RWPE1 (cell line): ENCODE results near the gene ZFR2.
A peak's percentile ranks its signal among the peaks of the same experiment; 100 is the strongest.

Source experiments
- CTCF ChIA-PET: fragments of 350-600 bp; sonication (Branson Sonifier 250); formaldehyde crosslinking; extraction: SDS; loops from one replicate; lab custom pipeline; 2021; lab: Yijun Ruan, JAX
- POLR2A ChIA-PET: fragments of 400-600 bp; formaldehyde crosslinking; extraction: SDS; loops from one replicate; lab custom pipeline; 2020; ENCODE audit warnings: antibody characterized with exemption; ENCODE audit not compliant: low non-redundant PET; lab: Yijun Ruan, JAX
- DNase-seq: peaks from one replicate; pipeline ENCODE4 v3.0.0; 2012; ENCODE audit warnings: low spot score
- H3K27ac ChIP-seq: fragments of 450-650 bp; 2 replicates; pipeline ENCODE4 v1.5.1; 2017
- CTCF ChIP-seq: fragments of 450-650 bp; conservative IDR thresholded peaks from 2 replicates; pipeline ENCODE4 v1.5.1; 2017; ENCODE audit warnings: low read depth, mild to moderate bottlenecking

ZFR2 gene

GRCh38 chr19:3807131-3807480 is 61.7 kb downstream of the ZFR2 start:
- ChIA-PET POLR2A (no interaction called here), CTCF (no interaction called here)
- H3K27ac ChIP-seq = no peak overlapping the region
- TF ChIP-seq CTCF = no peak
- no peak for DNase-seq

GRCh38 chr19:3805859-3806258 is 63.0 kb downstream of the ZFR2 start:
- TF ChIP-seq CTCF = no peak
- DNase-seq = no peak
- CTCF ChIA-PET = interaction anchor here (0.7 kb wide), 1 partner anchor 395 kb away, joined by 4 read pairs; no protein-coding TSS in a partner anchor
- POLR2A ChIA-PET = no interaction called here
- H3K27ac ChIP-seq = no peak overlapping the region

- CTCF ChIA-PET = no interaction called here
- POLR2A ChIA-PET = no interaction called here
- H3K27ac ChIP-seq = no peak overlapping the region
- TF ChIP-seq CTCF = no peak
- DNase-seq = no peak
Measured at GRCh38 chr19:3804429-3804828, 64.4 kb downstream of the ZFR2 start.

- ChIA-PET CTCF (no interaction called here), POLR2A (no interaction called here)
- H3K27ac ChIP-seq = no peak overlapping the region
- no peak for TF ChIP-seq CTCF
- DNase-seq = no peak
Measured at GRCh38 chr19:3803986-3804385, 64.9 kb downstream of the ZFR2 start.

GRCh38 chr19:3803114-3803888 is 65.5 kb downstream of the ZFR2 start:
- ChIA-PET POLR2A (no interaction called here), CTCF (no interaction called here)
- no peak for DNase-seq
- H3K27ac ChIP-seq = no peak overlapping the region
- TF ChIP-seq CTCF = no peak

GRCh38 chr19:3801412-3802096 is 67.3 kb downstream of the ZFR2 start:
- ChIA-PET CTCF (no interaction called here), POLR2A (no interaction called here)
- no peak for TF ChIP-seq CTCF
- no peak overlapping the region for H3K27ac ChIP-seq
- peak; percentile 36 for DNase-seq
